Activated CD4-positive, alpha-beta T cell treated with anti-CD3 and anti-CD28 coated beads, Interleukin-2, amount 50 U/mL, for 16 hours (primary cell): ENCODE data around the gene LHPP.
"Not testable (repeated sequence)": the region's sequence is repeated elsewhere in the genome, so short reads cannot be mapped to it uniquely, and the experiment has no call there.

Source experiments
- DNase-seq: peaks from one replicate; pipeline ENCODE4 v3.0.0-alpha.2; 2020

The LHPP gene, protein sequence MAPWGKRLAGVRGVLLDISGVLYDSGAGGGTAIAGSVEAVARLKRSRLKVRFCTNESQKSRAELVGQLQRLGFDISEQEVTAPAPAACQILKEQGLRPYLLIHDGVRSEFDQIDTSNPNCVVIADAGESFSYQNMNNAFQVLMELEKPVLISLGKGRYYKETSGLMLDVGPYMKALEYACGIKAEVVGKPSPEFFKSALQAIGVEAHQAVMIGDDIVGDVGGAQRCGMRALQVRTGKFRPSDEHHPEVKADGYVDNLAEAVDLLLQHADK

GRCh38 chr10:124461642-124462347 lies at the start of gene LHPP:
Gene LHPP, plus strand, starts transcription at chr10:124461823. Its CDS starts 40 bp downstream, at chr10:124461863.
- peak; percentile 88 for DNase-seq

- no peak for DNase-seq
These were observed 47.5 kb upstream of the LHPP start for GRCh38 chr10:124414076-124414475.

GRCh38 chr10:124415210-124415609 lies 46.4 kb upstream of the LHPP start:
- DNase-seq: no peak

DNA sequence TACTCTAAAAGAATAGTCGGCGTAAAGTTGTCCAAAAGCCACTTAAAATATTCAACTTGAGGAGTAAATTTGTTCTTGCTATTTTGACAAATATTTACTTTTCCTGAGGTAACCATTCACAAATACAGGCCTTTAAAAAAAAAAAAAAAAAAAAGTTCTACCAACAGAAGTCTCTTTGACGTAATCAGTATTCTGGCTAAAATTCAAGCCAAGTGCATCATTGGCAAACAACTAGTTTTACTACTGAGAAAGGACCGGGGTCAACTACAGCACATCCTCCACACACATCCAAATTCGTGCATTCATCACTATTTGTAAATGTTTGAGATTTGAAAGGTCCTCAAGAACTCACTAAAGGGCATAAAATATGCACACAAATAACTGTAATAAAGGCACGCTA lies 44.9 kb upstream of the LHPP start:
- no peak for DNase-seq

DNA sequence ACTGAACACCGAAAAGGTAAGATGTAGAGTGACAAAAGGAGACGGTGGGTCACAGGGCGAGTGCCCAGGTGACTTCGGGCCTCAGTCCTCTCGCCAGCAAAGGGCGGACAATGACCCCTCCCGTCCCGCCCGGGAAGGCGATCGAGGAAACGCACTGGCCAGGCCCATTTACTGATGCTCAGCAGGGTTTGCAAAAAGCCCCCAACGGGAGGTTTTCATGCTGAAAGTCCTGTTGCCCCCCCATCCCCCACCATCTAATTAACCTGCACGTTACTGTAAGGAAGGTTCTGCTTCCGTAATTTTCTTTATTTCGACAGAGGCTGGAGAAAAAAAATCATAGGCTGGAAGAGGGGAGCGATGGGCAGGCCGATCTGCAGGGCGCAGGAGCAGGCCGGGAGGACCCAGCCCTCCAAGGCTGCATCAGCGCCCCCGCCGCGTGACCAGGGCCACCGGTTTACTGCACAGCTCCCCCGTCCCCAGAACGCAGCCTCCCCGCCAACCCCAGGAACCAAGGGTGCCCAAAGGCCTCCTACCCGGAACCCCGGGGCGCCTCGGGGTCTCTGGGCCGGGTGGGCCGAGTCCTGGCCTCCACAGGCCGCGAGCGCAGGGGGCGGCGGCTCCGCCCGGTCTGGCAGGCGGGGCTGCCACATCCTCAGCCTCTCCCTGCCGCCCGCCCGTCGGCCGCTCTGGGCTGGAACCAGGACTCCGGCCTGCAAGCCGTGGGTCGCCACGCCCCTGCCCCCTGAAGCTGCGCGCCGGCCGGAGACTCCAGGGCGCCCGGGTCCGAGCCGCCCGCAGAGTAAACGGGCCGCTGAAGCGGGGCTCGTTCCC lies 43.5 kb upstream of the LHPP start:
- DNase-seq: peak; percentile 30

GRCh38 chr10:124418726-124419501 lies 42.7 kb upstream of the LHPP start, which contains the start of gene OAT:
Gene OAT, minus strand, starts transcription at chr10:124418923. Its CDS starts 6,752 bp downstream, at chr10:124412171.
- peak; percentile 97 for DNase-seq

DNA sequence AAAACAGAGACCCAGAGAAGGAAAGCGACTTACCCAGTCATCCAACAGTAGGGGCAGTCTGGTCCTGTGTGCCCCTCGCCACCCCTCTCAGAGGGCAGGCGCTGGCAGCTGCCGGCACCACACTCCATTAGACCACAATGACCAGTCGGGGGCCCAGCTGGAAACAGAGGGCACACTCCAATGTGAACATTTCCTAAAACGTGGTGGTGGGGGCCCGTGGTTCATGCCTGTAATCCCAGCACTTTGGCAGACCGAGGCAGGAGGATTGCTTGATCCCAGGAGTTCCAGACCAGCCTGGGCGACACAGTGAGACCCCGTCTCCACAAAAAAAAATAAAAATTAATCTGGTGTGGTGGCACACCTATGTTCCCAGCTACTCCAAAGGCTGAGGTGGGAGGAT lies 42.0 kb upstream of the LHPP start:
- no peak for DNase-seq

DNA sequence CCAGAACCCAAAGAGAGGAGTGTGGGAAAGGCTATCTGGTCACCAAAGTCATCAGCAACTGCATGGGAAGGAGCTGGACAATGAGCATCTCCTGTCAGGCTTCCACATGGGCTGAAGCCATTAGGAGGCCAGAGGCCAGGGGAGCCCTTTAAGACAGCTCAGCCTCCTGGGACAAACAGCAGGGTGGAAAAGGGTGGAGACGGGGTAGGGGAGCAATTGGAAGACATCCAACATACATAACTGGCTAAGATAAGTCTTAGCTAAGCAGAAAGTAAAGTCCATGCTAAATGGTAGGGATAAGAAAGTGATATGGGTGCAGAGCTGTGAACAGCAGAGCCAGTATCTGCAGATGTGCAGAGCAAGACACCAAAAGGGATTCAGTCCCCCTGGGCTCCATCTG lies 41.4 kb upstream of the LHPP start:
- DNase-seq: no peak

- no peak for DNase-seq
These were observed 38.9 kb upstream of the LHPP start for GRCh38 chr10:124422742-124423141.

GRCh38 chr10:124423813-124424212 lies 37.8 kb upstream of the LHPP start:
- DNase-seq: no peak

- DNase-seq: no peak
These were observed 36.2 kb upstream of the LHPP start for GRCh38 chr10:124425227-124425962.

- DNase-seq: no peak
These were observed 33.3 kb upstream of the LHPP start for GRCh38 chr10:124428207-124428777.

GRCh38 chr10:124429576-124429975 lies 32.0 kb upstream of the LHPP start:
- DNase-seq: no peak

GRCh38 chr10:124430077-124430476 lies 31.5 kb upstream of the LHPP start:
- DNase-seq: no peak

GRCh38 chr10:124433461-124433860 lies 28.2 kb upstream of the LHPP start:
- DNase-seq: no peak

- not testable (repeated sequence) for DNase-seq
These were observed 25.9 kb upstream of the LHPP start for GRCh38 chr10:124435683-124436082.

DNA sequence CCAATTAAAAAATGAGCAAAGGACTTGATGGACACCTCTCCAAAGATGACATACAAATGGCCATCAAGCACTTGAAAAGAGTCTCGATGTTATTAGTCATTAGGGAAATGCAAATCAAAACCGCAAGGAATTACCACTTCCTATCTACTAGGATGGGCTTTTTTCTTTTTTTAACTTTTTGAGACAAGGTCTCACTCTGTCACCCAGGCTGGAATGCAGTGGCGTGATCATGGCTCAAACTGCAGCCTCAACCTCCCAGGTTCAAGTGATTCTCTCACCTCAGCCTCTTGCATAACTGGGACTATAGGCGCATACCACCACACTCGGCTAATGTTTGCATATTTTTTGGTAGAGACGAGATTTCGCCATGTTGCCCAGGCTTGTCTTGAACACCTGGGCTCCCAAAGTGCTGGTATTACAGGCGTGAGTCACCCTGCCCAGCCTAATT lies 25.4 kb upstream of the LHPP start:
- DNase-seq: peak; percentile 5

DNA sequence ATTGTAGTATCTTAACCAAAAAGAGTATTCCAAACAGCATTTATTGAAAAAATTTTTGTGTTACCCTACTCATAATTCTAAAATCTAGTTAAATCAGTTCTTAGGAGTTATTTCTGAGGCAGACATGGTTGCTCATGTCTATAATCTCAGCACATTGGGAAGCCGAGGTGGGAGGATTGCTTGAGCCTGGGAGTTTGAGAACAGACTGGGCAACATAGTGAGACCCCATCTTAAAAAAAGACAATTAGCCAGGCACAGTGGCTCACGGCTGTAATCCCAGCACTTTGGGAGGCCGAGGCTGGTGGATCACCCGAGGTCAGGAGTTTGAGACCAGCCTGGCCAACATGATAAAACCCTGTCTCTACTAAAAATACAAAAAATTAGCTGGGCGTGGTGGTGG lies 19.9 kb upstream of the LHPP start:
- DNase-seq: not testable (repeated sequence)

DNA sequence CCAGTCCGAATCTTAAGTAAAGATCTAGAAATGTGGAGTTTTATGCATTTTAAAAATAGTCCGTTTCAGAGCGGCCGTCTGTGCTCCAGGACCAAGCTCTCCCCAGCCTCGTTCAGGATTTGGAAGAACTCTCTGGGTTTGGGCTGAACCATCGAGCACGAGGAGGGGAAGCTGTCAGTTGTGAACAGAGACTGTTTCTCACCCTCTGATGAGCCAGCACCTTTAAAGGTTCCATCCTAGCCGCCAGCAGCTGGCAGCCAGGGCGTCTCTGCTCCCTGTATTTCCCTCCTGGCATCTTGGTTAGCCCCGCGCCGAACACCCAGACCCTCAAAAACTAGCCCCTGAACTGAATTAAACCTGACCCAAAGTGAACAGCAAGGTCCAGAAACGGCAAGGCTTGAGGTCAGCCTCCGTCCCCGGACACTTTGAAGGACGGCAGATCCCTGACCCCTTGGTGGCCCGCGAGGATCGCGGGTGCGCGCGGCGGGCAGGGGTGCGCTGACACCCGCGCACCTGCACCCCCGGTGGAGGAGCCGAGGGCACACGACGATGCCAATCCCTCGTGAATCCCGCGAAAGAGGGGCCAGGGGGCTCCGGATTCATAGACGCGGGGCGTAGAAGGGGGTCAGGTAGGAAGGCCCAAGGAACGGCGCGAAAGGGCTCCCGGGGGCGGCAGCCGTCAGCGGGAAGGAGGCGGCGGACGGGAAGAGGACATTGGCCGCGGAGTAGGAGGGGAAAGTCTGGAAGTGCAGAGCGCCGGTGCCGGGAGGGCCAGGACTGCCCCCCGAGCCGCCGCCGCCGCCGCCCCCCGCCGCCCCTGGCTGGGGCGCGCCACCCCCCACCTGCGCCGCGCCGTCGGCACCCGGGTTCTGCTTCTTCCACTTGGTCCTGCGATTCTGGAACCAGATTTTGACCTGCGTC lies 14.5 kb upstream of the LHPP start:
- DNase-seq: no peak

- DNase-seq: no peak
These were observed 13.7 kb upstream of the LHPP start for GRCh38 chr10:124447751-124448466.
